IMR-90 (cell line): ENCODE measurements around the gene ARHGEF37. TPM values are rescaled to one million over a fixed set of nuclear protein-coding genes. Genes with fewer than 3 reads are reported as not detected.

ENCODE experiments used
- ATAC-seq: fragments of 200-7000 bp; cut with Tn5 transposase; 2 replicates; pipeline ENCODE4 v1.9.1; 2020; ENCODE audit warnings: low read depth, mild to moderate bottlenecking, moderate library complexity
- BruUV-seq: library from RNA; stranded (reverse); fragments of 400-500 nt; replicated peaks from 2 replicates; lab custom pipeline; 2021; lab: Mats Ljungman, UMichigan
- CTCF ChIA-PET: fragments of 300-600 bp; formaldehyde crosslinking; extraction: SDS; loops from one replicate; lab custom pipeline; 2021; ENCODE audit warnings: antibody characterized with exemption; lab: Yijun Ruan, JAX
- POLR2A ChIA-PET: fragments of 300-600 bp; sonication (Branson Sonifier 250); formaldehyde crosslinking; loops from one replicate; lab custom pipeline; 2022; ENCODE audit warnings: antibody characterized with exemption; ENCODE audit not compliant: unreplicated experiment; lab: Charles Lee
- DNase-seq: peaks from one replicate; pipeline ENCODE4 v3.0.0; 2013
- H2AFZ ChIP-seq: replicated peaks from 2 replicates; pipeline ENCODE3; 2013; ENCODE audit warnings: low read length, mild to moderate bottlenecking; ENCODE audit not compliant: poor library complexity
- H2AK5ac ChIP-seq: 2 replicates; pipeline ENCODE4 v1.6.1; 2013; ENCODE audit warnings: low read depth, low read length, inconsistent platforms
- H2AK9ac ChIP-seq: replicated peaks from 2 replicates; pipeline ENCODE3; 2013; ENCODE audit warnings: mild to moderate bottlenecking, low read depth, low read length, moderate library complexity; ENCODE audit not compliant: poor library complexity
- H2BK120ac ChIP-seq: 2 replicates; pipeline ENCODE4 v1.6.1; 2013; ENCODE audit warnings: low read depth, low read length, inconsistent platforms
- H2BK15ac ChIP-seq: 3 replicates; pipeline ENCODE4 v1.6.1; 2013; ENCODE audit warnings: low read depth, low read length, inconsistent platforms
- H2BK20ac ChIP-seq: 2 replicates; pipeline ENCODE4 v1.6.1; 2013; ENCODE audit warnings: low read depth, mild to moderate bottlenecking, inconsistent platforms, low read length, moderate library complexity
- H2BK5ac ChIP-seq: 2 replicates; pipeline ENCODE4 v1.6.1; 2013; ENCODE audit warnings: mild to moderate bottlenecking, low read depth, low read length, inconsistent platforms; ENCODE audit not compliant: poor library complexity, severe bottlenecking
- H3K14ac ChIP-seq: replicated peaks from 2 replicates; pipeline ENCODE4 v1.6.1; 2013; ENCODE audit warnings: low read depth, low read length, inconsistent platforms
- H3K18ac ChIP-seq: 2 replicates; pipeline ENCODE4 v1.6.1; 2013; ENCODE audit warnings: low read depth, low read length, control low read depth
- H3K23ac ChIP-seq: 2 replicates; pipeline ENCODE4 v1.6.1; 2013; ENCODE audit warnings: low read depth, low read length, inconsistent platforms
- H3K27ac ChIP-seq: 2 replicates; pipeline ENCODE4 v1.5.1; 2013; ENCODE audit warnings: mild to moderate bottlenecking, control low read depth, low read length; ENCODE audit not compliant: insufficient read depth
- H3K27me3 ChIP-seq: 2 replicates; pipeline ENCODE4 v1.6.1; 2013; ENCODE audit warnings: low read length; ENCODE audit not compliant: control insufficient read depth, insufficient read depth
- H3K36me3 ChIP-seq: 2 replicates; pipeline ENCODE4 v1.6.1; 2013; ENCODE audit warnings: low read length, mixed read lengths; ENCODE audit not compliant: control insufficient read depth, insufficient read depth
- H3K4ac ChIP-seq: 2 replicates; pipeline ENCODE4 v1.6.1; 2013; ENCODE audit warnings: low read depth, low read length, inconsistent platforms
- H3K4me1 ChIP-seq: 2 replicates; pipeline ENCODE4 v1.6.1; 2013; ENCODE audit warnings: low read length, mixed read lengths; ENCODE audit not compliant: control insufficient read depth, insufficient read depth
- H3K4me2 ChIP-seq: 2 replicates; pipeline ENCODE4 v1.6.1; 2013; ENCODE audit warnings: low read depth, mild to moderate bottlenecking, control low read depth, low read length, moderate library complexity
- H3K4me3 ChIP-seq: 2 replicates; pipeline ENCODE4 v1.5.1; 2013; ENCODE audit warnings: low read depth, mild to moderate bottlenecking, control low read depth, low read length, moderate library complexity; ENCODE audit not compliant: insufficient read depth
- H3K56ac ChIP-seq: 2 replicates; pipeline ENCODE4 v1.6.1; 2013; ENCODE audit warnings: low read length, inconsistent platforms; ENCODE audit not compliant: insufficient read depth; ENCODE audit errors: extremely low read depth
- H3K79me1 ChIP-seq, 2 experiments: 2 replicates each; pipeline ENCODE4 v1.6.1; 2013; ENCODE audit warnings: low read length in 2 of 2, inconsistent platforms in 1 of 2, low read depth in 1 of 2
- H3K9ac ChIP-seq: 2 replicates; pipeline ENCODE4 v1.6.1; 2013; ENCODE audit warnings: low read depth, low read length, control low read depth
- H3K9me1 ChIP-seq: 2 replicates; pipeline ENCODE4 v1.6.1; 2013; ENCODE audit warnings: low read length, inconsistent platforms; ENCODE audit not compliant: insufficient read depth
- H3K9me3 ChIP-seq: 2 replicates; pipeline ENCODE4 v1.6.1; 2013; ENCODE audit warnings: low read length; ENCODE audit not compliant: control insufficient read depth, insufficient read depth
- H4K20me1 ChIP-seq: 2 replicates; pipeline ENCODE4 v1.6.1; 2013; ENCODE audit warnings: low read length, inconsistent platforms; ENCODE audit not compliant: insufficient read depth
- H4K5ac ChIP-seq: 2 replicates; pipeline ENCODE4 v1.6.1; 2013; ENCODE audit warnings: mild to moderate bottlenecking, low read depth, low read length, control low read depth
- H4K8ac ChIP-seq, 2 experiments: 2 replicates each; pipeline ENCODE4 v1.6.1; 2013; ENCODE audit warnings: low read depth in 2 of 2, low read length in 2 of 2, control low read depth in 1 of 2, inconsistent platforms in 1 of 2
- H4K91ac ChIP-seq: 2 replicates; pipeline ENCODE4 v1.6.1; 2013; ENCODE audit warnings: low read depth, low read length, inconsistent platforms; ENCODE audit not compliant: insufficient read depth
- BHLHE40 ChIP-seq: fragments of 150-350 bp; IDR thresholded peaks from 2 replicates; pipeline ENCODE4 v1.6.1; 2016; ENCODE audit warnings: mild to moderate bottlenecking, low read depth, low read length
- MAZ ChIP-seq: IDR thresholded peaks from 2 replicates; pipeline ENCODE4 v1.6.1; 2012; ENCODE audit warnings: low read depth, mild to moderate bottlenecking, low read length, improper control_type of control experiment, moderate library complexity, borderline replicate concordance
- MXI1 ChIP-seq: IDR thresholded peaks from 2 replicates; pipeline ENCODE4 v1.6.1; 2012; ENCODE audit warnings: low read depth, mild to moderate bottlenecking, low read length, moderate library complexity, borderline replicate concordance
- NFE2L2 ChIP-seq: fragments of 150-350 bp; IDR thresholded peaks from 2 replicates; pipeline ENCODE4 v1.6.1; 2016; ENCODE audit warnings: low read depth, mild to moderate bottlenecking, low read length
- POLR2A ChIP-seq: IDR thresholded peaks from 2 replicates; pipeline ENCODE4 v1.6.1; 2012; ENCODE audit warnings: mild to moderate bottlenecking, low read depth, low read length
- dilution Hi-C: fragments of 300-500 bp; cut with HindIII; formaldehyde crosslinking; loops from one replicate; pipeline ENCODE4 v1.14.3; 2018; ENCODE audit warnings: low sequenced_read_pairs; ENCODE audit not compliant: unreplicated experiment
- in situ Hi-C: fragments of 300-500 bp; cut with MboI; formaldehyde crosslinking; loops from 3 replicates; pipeline ENCODE4 v1.14.3; 2019; ENCODE audit warnings: low sequenced_read_pairs, inconsistent platforms, mixed read lengths
- intact Hi-C: fragments of 100-400 bp; cut with micrococcal nuclease; formaldehyde crosslinking; loops from 2 replicates; pipeline ENCODE4 v1.10.0; 2022
- polyA plus RNA-seq, 3 experiments: library from polyadenylated mRNA; depleted of rRNA; stranded (reverse); fragments of >200 nt; gene quantifications; 2 replicates each; pipeline ENCODE4 v1.2.3, GENCODE V29; 2012; ENCODE audit warnings: low replicate concordance in 1 of 3
- total RNA-seq: library from RNA; depleted of rRNA; stranded (reverse); fragments of >200 nt; gene quantifications from 2 replicates; pipeline ENCODE4 v1.2.3, GENCODE V29; 2012
- TF ChIP-seq, protein P1 (sequence below): fragments of 150-350 bp; IDR thresholded peaks from 2 replicates; pipeline ENCODE4 v1.6.1; 2017; ENCODE audit warnings: mild to moderate bottlenecking, antibody characterized with exemption, low read length, low read depth

Gene ARHGEF37
- total and polyA plus RNA-seq, 2 of the 4 experiments (the other 2 are of a cell fraction): 0.39 to 0.54 TPM

DNA sequence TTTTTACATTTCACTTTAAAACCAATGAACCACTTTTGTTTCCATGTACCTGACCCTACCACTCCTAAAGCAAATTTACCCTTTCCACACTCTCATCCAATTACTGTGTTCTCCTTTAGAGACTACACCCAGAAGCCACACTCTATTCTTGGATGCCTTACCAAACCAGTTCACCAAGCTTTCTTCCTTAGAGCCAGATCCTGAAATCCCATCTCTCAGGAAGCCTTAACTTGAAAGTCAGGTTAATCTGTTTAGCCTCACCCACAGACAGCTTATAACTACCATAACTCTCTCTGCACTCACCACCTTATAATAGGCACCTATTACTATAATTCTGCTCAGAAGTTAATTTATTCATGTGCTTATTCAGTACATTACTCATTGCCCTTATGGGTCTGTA lies 34.3 kb upstream of the ARHGEF37 start:
- H2AFZ ChIP-seq: no peak overlapping the region
- ChIA-PET CTCF (interaction anchor here (0.6 to 0.8 kb wide), 5 partner anchors 13 to 388 kb away, joined by 3 to 4 read pairs (median 3); no protein-coding TSS in a partner anchor), POLR2A (no interaction called here)
- H3K27ac ChIP-seq: no peak overlapping the region
- 0 out of 4 replicates have a peak, but pooled peaks cover 0 to 6% of the 10 kb centered on the region in 2 experiments for H3K79me1 ChIP-seq
- H3K4me1 ChIP-seq: peaks cover 11% of the 10 kb centered on the region
- no peak overlapping the region for H3K18ac ChIP-seq
- no peak overlapping the region for H2BK15ac ChIP-seq
- intact Hi-C loops: no loop called here
- TF ChIP-seq, protein P1, sequence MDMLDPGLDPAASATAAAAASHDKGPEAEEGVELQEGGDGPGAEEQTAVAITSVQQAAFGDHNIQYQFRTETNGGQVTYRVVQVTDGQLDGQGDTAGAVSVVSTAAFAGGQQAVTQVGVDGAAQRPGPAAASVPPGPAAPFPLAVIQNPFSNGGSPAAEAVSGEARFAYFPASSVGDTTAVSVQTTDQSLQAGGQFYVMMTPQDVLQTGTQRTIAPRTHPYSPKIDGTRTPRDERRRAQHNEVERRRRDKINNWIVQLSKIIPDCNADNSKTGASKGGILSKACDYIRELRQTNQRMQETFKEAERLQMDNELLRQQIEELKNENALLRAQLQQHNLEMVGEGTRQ: no peak
- no peak for TF ChIP-seq BHLHE40
- no peak for TF ChIP-seq MXI1
- TF ChIP-seq NFE2L2: no peak
- TF ChIP-seq MAZ: no peak
- peak; percentile 50; the same call in 1 of the 2 replicates for TF ChIP-seq POLR2A
- peak overlapping the region; percentile 23 for H2BK5ac ChIP-seq
- no peaks in the 10 kb centered on the region for H3K27me3 ChIP-seq
- H3K23ac ChIP-seq: no peak overlapping the region
- no TSS peak for BruUV-seq
- no peak overlapping the region for H2BK20ac ChIP-seq
- peaks cover 74% of the 10 kb centered on the region for H4K20me1 ChIP-seq
- peaks cover 6% of the 10 kb centered on the region for H3K9me1 ChIP-seq
- no peak overlapping the region for H2AK5ac ChIP-seq
- peak overlapping the region; percentile 7; the same call in 1 of the 2 replicates for H3K4me3 ChIP-seq
- peaks cover 47% of the 10 kb centered on the region for H3K36me3 ChIP-seq
- dilution Hi-C loops: no loop called here
- no peak overlapping the region for H4K5ac ChIP-seq
- H3K9ac ChIP-seq: no peak overlapping the region
- in situ Hi-C loops: no loop called here
- ATAC-seq (no peak), DNase-seq (no peak)
- peak overlapping the region; percentile 75 for H3K4me2 ChIP-seq
- H4K91ac ChIP-seq: no peak overlapping the region
- 0 out of 2 replicates have a peak overlapping the region, but pooled peaks have one; percentile 65 for H3K14ac ChIP-seq
- no peaks in the 10 kb centered on the region for H3K9me3 ChIP-seq
- no peak overlapping the region for H3K56ac ChIP-seq
- H4K8ac ChIP-seq: no peak overlapping the region
- no peak overlapping the region for H3K4ac ChIP-seq
- H2BK120ac ChIP-seq: no peak overlapping the region
- no peak overlapping the region for H2AK9ac ChIP-seq
